ENCODE data around the gene PDE1C. TPM values are rescaled to one million over a fixed set of nuclear protein-coding genes. Genes with fewer than 3 reads are reported as not detected.
"Not testable (repeated sequence)": the region's sequence is repeated elsewhere in the genome, so short reads cannot be mapped to it uniquely, and the experiment has no call there.

Gene PDE1C
- total RNA-seq, 2 donors from 2014 or later = 35.7 to 47.8 TPM

- TF ChIP-seq, protein P1, sequence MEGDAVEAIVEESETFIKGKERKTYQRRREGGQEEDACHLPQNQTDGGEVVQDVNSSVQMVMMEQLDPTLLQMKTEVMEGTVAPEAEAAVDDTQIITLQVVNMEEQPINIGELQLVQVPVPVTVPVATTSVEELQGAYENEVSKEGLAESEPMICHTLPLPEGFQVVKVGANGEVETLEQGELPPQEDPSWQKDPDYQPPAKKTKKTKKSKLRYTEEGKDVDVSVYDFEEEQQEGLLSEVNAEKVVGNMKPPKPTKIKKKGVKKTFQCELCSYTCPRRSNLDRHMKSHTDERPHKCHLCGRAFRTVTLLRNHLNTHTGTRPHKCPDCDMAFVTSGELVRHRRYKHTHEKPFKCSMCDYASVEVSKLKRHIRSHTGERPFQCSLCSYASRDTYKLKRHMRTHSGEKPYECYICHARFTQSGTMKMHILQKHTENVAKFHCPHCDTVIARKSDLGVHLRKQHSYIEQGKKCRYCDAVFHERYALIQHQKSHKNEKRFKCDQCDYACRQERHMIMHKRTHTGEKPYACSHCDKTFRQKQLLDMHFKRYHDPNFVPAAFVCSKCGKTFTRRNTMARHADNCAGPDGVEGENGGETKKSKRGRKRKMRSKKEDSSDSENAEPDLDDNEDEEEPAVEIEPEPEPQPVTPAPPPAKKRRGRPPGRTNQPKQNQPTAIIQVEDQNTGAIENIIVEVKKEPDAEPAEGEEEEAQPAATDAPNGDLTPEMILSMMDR (IDR thresholded peaks at IDR 0.05) = no peak
- no peaks in the 10 kb centered on the region for H3K9me3 ChIP-seq
- no peak for DNase-seq (ENCODE audit: low spot score)
- no peaks in the 10 kb centered on the region for H3K27me3 ChIP-seq
- H3K36me3 ChIP-seq = no peaks in the 10 kb centered on the region
- H3K4me3 ChIP-seq = no peak overlapping the region
- no peak overlapping the region for H3K27ac ChIP-seq
- no peaks in the 10 kb centered on the region for H3K4me1 ChIP-seq
These were observed 219.1 kb downstream of the PDE1C start for GRCh38 chr7:31851119-31851518.

GRCh38 chr7:31850601-31851000 lies 219.6 kb downstream of the PDE1C start:
- DNase-seq (ENCODE audit: low spot score) = no peak
- Histone ChIP-seq H3K27ac (no peak overlapping the region), H3K4me3 (no peak overlapping the region), H3K27me3 (no peaks in the 10 kb centered on the region), H3K9me3 (peaks cover 0 to 3% of the 10 kb centered on the region in 2 donors), H3K4me1 (no peaks in the 10 kb centered on the region), H3K36me3 (no peaks in the 10 kb centered on the region)
- TF ChIP-seq, protein P1 (IDR thresholded peaks at IDR 0.05) = no peak

DNA sequence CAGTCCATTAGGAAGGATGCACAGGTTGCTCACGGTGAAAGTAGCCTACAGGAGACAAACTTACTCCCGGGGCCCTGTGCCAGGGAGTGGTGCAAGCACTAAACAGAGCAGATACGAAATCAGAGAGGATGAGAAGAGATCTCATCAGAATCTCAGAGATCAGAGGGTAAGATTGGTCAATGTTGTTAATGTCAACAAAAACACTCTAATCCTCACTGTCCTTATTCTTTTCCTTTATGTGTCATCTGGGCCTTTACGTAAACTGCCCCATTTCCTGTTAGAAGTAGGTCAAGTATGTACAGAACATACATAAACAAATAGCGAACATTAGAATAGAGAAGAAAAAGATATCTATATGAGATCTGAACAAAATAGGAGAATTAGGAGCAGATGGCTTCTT lies 220.1 kb downstream of the PDE1C start:
- no peak for DNase-seq (ENCODE audit: low spot score)
- TF ChIP-seq, protein P1 (IDR thresholded peaks at IDR 0.05) = no peak
- H3K4me1 ChIP-seq = no peaks in the 10 kb centered on the region

GRCh38 chr7:31835471-31835870 lies 234.7 kb downstream of the PDE1C start:
- Histone ChIP-seq H3K4me3 (no peak overlapping the region), H3K4me1 (no peaks in the 10 kb centered on the region), H3K27me3 (no peaks in the 10 kb centered on the region), H3K27ac (no peak overlapping the region), H3K9me3 (no peaks in the 10 kb centered on the region), H3K36me3 (no peaks in the 10 kb centered on the region)
- DNase-seq (ENCODE audit: low spot score) = no peak
- TF ChIP-seq, protein P1 (IDR thresholded peaks at IDR 0.05) = no peak

More for the DNA sequence above, 220.1 kb downstream of the PDE1C start:
- Histone ChIP-seq H3K36me3 (no peaks in the 10 kb centered on the region), H3K9me3 (peaks cover 0 to 8% of the 10 kb centered on the region in 2 donors), H3K27me3 (no peaks in the 10 kb centered on the region), H3K4me3 (no peak overlapping the region), H3K27ac (no peak overlapping the region)

DNA sequence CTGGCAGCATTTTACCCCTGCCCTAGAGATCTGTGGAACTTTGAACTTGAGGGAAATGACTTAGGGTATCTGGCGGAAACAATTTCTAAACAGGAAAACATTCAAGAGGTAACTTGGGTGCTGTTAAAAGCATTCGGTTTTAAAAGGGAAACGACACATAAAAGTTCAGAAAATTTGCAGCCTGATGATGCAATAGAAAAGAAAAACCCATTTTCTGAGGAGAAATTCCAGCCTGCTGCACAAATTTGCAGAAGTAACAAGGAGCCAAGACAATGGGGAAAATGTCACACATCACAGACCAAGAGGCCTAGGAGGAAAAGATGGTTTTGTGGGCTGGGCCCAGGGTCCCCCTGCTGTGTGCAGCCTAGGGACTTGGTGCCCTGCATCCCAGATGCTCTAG lies 236.6 kb downstream of the PDE1C start:
- not testable (repeated sequence) for H3K36me3 ChIP-seq; H3K4me3 ChIP-seq; H3K27ac ChIP-seq; DNase-seq (ENCODE audit: low spot score); H3K4me1 ChIP-seq; H3K9me3 ChIP-seq; H3K27me3 ChIP-seq

DNA sequence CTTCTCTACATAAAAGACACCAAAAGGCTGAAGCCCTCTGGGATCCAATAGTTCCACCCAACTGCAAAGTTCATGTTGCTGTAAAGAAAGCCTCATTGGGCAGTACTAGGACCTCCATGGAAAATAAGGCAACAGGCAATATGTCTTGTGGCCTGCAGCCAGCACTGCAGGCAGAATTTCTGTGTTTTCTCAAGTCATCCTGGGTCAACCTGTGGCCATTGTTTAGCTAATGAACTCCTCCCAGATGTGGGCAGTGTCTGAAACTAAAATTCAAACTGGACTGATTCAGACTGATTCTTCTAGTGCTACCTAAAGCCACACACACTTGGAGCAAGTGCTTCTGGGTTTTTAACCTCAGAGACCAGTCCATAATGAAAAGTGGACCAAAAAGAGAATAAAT lies 241.7 kb downstream of the PDE1C start:
- Histone ChIP-seq H3K9me3 (no peaks in the 10 kb centered on the region), H3K36me3 (peaks cover 12% of the 10 kb centered on the region), H3K4me3 (no peak overlapping the region), H3K4me1 (no peaks in the 10 kb centered on the region), H3K27ac (no peak overlapping the region), H3K27me3 (no peaks in the 10 kb centered on the region)
- no peak for DNase-seq (ENCODE audit: low spot score)
- TF ChIP-seq, protein P1 (IDR thresholded peaks at IDR 0.05) = no peak

Data from right atrium auricular region (tissue), 2 donors.